Middle frontal gyrus (tissue), 1 donor: Measurements from ENCODE around the gene WDR74.
"Not testable (repeated sequence)": the region's sequence is repeated elsewhere in the genome, so short reads cannot be mapped to it uniquely, and the experiment has no call there.

Experiments used
- DNase-seq: peaks from one replicate; pipeline ENCODE4 v3.0.0-alpha.2; 2015; ENCODE audit warnings: low spot score; ENCODE audit errors: extremely low spot score

The WDR74 gene

DNA sequence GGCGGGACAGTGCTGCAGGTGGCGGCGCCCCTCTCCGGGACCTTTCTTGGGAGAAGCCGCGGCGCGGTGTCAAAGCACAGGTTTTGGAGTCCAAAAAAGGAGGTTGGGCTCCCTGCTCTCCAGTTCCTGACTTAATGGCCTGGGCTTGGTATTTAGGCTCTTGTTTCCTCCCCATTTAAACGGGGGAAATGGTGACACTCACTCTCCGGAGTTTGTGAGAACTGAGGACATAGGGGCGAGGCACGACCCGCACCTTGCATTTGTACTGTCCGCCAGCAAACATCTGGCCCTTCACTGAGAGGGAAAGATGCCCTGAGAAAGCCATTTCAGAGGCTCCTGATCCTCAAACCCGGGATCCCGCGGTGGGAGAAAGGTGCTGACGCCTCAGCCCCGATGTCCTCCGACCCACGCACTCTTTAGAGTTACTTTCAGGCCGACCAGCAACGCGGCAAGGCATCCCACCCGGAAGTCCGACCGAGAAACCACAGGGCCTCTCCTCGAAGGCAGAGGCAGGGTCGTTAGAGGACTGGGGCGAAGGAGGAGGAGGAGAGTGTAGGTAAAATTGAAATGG is 2.9 kb upstream of the WDR74 start:
- no peak for DNase-seq

DNA sequence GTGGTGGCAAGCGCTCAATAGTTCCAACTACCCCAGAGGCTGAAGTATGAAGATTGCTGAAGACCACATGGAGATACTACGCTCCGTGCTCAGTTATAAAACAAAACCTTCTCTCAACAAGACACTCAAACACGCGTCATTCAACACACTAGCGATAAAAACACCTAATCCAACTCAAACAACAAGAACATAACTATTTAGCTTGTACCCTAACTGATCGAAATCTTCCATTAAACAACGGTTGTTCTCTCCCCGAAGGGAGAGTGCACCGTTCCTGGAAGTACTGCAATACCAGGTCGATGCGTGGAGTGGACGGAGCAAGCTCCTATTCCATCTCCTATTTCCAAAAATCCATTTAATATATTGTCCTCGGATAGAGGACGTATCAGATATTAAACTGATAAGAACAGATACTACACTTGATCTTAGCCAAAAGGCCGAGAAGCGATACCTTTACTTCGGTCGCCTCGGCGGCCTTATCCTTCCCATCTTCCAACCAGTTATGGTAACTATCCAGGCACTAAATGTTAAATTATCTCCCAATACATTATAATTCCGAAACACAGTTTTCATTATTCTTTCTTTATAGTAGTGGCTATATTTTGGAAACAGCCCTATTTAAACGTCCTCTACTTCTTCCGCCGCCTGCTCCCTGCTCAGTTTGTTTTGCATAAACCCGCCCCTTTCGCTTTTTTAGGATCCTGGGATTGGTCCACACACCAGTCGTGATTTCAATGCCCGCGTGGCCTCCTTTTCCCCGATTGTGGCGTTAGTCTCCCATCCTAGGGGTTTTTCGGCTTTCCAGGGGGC is 2.2 kb upstream of the WDR74 start:
- DNase-seq: peak; percentile 86

DNA sequence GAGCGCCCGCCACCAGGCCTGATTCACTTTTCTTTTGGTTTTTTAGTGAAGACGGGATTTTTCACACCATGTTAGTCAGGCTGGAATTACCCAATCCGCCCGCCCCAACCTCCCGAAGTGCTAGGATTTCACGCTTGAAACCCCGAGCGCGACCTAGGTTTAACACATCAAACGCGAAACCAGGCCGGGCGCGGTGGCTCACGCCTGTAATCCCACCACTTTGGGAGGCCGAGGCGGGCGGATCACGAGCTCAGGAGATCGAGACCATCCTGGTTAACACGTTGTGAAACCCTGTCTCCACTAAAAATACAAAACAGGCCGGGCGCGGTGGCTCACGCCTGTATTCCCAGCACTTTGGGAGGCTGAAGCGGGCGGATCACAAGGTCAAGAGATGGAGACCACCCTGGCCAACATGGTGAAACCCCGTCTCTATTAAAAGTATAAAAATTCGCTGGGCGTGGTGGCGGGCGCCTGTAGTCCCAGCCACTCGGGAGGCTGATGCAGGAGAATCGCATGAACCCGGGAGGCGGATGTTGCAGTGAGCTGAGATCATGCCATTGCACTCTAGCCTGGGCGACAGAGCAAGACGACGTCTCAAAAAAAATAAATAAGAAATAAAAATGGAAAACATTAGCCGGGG is 1.5 kb upstream of the WDR74 start:
- peak; percentile 27 for DNase-seq

DNA sequence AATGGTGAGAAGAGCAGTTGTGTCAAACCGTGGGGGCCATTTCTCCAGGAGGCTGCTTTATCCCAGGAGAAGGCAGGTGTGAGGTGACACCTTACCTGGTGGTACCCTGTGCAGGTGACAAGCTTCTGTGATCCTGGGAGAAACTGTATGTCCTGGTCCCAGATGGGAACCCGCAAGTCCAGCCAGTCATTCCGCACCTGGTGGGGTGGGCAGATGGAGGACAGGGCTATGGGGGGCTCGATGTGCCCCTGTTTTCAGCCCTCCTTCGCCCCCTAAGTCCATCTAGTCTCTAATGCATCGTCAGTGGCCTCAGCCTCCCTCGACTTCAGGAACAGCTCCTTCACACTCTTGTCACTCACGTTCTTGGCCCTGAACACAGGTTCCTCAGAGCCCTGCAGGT is 4.1 kb downstream of the WDR74 start:
- no peak for DNase-seq

DNA sequence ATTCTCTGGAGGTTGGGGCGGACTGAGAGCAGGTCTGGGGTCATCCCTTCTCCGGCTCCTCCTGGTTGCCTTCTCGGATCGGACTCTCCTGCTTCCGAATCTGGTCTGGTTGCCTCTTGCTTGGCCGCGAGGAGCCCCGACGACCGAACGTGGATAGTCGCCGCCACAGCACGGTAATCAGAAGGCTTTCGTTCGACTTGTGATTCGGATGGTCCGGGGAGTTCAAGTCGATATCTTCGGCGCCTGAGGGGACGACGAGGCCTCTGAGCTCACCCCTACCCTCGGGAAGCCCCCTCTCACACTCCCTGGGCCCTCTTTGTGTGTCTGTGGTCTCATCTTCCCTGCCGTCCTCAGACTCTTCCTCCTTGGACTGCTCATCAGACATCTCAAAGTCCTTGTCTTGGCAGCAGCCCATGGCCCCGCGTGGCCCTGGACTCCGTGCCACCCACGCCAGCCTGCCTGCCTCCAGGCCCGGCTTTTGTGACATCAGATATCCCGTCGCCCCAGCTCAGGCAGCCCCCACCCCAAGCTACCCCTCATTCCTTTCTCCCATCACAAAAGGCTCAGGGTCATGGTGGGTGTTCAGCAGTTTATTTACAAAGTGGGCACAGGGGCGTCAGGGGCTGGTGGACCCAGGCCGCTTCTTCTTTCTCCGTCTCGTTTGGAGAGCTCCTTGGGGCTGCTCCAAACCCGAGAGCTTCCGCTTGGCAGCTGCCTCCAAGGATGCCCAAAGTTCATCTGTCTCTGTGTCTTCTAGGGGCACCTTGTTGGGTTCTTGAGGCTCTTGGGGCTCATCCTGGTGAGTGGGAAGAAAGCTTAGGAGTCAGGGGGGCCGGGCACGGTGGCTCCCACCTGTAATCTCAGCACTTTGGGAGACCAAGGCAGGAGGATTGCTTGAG is 6.8 kb downstream of the WDR74 start, which contains the start of gene TEX54:
Gene TEX54, minus strand, starts transcription at position 506 of the 899 bp plus-strand sequence.
- no peak for DNase-seq

DNA sequence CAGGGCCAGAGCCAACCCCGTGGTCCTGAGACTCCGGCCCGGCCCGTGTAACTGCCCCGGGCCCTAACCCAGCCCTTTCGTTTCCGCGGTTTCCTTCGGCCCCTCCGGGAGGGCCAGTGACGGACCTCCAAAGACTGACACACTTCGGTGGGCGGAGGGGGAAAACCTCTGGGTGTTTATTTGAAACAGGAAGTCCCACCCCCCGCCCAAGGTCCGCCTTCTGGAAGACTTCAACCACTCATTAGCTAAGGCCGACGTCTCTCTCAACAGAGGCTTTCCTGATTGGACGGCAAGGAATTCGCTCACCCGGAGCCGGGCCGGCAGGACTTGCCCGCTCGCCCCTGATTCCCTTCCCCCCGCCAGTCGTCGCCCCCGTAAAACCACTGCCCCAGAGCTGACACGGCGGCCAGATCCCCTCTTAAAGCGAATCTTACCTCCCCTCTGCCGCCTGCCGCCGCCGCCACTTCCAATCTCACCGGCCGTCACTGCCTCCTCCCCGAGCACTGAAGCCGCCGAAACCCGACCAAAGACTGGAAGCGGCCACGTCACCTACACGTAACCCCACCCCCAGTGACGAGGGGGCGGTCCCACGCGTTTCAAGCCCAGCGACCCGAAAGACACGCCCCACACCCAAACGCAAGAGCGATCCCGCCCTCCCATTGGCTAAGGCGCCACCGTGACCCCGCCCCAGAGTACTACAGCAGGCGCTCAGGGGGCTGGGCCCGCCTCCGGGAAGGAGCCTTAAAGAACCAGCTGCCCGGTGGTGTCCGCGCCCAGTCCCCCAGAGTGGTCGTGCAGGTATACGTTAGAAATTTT is 7.7 kb downstream of the WDR74 start, which contains the start of gene STX5:
Gene STX5, minus strand, starts transcription at position 532 of the 816 bp plus-strand sequence. CDS start 808 bp downstream, outside the sequence.
- DNase-seq: peak; percentile 99

DNA sequence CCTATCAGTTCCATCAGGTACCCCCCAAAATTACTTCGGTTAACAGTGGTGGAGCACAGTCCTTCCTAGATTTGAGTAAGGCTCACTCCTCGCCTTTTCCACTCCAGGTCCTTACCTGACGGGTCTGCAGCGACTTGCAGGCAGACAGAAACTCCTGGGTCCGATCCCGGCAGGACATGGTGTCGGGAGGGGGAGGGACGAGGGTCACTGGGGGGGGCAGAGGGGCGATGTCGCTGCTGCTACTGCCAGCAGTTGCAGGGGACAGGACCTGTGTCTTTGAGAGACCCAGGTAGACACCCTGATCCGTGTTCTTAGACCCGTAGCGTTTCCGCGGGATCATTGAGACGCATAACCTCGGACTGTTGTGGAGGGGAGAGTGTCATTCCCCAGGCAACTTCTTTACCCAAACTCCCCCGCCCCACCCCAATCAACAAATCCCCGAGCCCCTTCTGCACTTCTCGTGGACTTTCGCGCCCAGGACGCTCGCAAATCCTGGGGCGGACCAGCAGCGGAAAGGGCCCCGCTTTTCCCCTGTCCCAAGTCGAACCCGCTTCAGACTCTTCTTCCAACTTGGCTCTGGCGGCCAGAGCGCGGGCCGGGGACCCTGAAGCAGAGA is 8.4 kb downstream of the WDR74 start:
- no peak for DNase-seq

DNA sequence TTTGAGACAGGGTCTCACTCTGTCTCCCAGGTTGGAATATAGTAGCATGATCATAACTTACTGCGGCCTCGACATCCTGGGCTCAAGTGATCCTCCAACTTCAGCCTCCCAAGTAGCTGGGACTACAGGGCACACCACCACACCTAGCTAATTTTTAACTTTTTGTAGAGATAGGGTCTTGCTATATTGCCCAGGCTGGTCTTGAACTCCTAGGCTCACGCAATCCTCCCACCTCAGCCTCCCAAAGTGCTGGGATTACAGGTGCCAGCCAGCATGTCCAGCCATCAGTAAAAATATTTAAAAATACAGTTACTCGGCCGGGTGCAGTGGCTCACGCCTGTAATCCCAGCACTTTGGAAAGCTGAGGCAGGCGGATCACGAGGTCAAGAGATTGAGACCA is 11.3 kb downstream of the WDR74 start:
- DNase-seq: not testable (repeated sequence)

DNA sequence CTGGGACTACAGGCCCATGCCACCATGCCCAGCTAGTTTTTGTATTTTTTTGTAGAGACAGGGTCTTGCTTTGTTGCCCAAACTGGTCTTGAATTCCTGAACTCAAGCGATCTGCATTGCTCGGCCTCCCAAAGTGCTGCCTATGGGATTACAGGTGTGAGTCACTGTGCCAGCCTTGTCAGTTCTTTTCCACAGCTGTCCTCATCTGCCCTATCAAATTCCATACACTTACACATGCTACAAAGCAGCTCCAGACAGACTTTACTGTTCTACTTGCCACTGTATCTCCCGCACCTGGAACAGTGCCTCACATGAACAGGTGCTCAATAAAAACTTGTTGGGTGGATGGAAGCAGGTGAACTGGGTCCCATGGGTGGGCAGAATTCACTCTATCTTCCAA is 15.7 kb downstream of the WDR74 start:
- DNase-seq: no peak

DNA sequence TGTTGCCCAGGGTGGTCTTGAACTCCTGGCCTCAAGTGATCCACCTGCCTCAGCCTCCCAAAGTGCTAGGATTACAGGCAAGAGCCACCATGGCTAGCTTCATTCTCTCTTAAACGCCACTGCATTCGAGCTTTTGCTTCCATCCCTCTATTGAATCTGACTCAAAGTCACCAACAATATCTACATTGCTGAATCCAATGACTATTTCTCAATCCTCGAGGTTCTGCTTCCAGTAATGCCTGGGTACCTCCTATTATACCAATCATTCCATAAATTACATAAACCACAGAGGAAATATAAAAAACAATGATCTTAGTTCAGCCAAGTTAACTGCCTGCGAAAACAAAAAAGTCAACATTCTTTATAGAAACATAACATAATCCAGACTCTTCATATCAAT is 22.3 kb downstream of the WDR74 start:
- no peak for DNase-seq

DNA sequence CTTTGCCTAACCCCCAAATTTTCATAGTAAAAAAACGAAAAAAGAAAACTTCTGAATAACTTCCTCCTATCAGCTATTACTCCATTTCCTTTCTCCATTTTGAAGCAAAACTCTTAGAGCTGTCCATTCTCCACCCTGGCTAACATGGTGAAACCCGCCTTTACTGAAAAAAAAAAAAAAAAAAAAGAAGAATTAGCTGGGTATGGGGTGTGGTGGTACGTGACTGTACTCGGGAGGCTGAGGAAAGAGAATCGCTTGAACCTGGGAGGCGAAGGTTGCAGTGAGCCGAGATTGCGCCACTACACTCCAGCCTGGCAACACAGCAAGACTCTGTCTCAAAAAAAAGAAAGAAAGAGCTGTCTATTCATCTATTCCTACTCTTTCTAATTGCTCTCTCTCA is 22.8 kb downstream of the WDR74 start:
- DNase-seq: no peak

DNA sequence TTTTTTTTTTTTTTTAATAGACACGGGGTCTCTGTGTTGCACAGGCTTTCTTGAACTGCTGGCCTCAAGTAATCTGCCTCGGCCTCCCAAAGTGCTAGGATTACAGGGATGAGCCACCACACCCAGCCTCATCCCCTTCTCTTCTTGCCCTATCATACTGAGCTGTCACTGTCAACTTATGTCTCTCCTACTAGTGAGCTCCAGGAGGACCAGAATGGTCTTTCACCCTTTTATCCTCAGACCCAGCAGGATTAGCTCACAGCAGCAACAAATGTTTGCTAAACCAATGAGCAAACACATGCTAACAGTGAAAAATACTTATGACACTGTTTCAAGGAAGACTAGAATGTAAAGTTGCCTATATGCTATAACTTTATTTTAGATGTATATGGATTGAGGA is 27.7 kb downstream of the WDR74 start:
- no peak for DNase-seq

DNA sequence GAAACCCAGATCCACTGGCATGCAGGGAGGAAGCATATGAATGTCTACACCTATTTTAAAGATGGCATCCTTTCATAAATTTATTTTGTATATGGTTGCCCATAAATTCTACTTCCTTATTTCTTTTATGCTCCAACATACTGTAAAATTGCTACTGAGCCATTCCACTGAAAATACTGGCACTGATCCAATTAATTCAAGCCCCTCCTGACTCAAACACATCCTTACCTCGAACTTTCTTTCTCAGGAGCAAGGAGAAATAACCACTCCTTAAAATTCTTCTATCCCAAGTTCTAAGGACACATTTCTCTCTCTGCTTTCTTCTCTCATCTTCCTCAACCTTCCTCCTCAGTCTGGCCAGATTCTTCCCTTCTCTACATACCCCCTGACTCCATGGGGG is 28.6 kb downstream of the WDR74 start:
- DNase-seq: no peak

DNA sequence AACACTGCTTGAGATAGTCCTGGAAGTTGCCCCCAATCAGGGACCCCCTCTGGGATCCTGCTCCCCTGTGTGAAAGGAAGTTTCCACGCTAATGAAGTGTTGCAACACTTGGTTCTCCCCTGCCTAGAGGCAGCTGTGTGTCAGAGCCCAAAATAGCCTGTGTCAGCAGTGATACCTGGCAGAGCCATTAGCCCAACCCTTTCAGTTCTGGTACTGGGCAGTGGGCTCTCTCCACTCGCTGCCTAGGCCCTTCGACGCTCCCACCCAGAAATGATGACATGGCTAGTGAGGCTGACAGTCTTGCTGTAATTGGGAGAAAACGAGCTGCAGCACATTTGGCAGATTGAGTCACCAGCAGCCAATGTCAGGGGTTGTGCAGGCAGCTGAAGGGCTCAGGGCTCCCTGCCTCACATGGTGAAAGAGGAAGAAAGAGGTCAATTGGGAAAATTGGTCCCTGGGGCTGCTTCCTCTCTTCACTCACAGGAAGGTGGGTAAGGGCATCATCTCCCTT is 32.7 kb downstream of the WDR74 start:
- DNase-seq: no peak

DNA sequence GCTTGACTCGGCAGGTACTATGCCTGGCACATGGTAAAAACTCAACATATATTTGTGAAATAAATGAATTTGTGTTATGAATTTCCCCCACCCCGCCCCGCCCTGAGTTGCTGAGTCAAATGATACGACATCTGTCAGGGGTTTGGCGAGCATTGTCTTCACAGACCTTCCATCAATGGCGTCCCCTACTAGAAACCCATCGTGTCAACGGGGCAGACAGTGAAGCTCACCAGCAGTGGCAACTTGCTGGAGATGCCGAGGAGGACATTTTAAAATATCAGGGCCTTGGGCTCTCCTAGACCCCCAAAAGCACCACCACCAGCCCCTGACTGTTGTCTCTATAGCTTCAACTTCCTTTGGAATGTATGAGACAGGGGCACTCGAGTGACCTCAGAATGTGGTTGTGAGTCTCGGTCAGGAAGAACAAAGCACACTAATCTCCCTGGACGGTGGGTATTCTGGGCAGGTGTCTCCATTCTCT is 33.4 kb downstream of the WDR74 start:
- DNase-seq: no peak

DNA sequence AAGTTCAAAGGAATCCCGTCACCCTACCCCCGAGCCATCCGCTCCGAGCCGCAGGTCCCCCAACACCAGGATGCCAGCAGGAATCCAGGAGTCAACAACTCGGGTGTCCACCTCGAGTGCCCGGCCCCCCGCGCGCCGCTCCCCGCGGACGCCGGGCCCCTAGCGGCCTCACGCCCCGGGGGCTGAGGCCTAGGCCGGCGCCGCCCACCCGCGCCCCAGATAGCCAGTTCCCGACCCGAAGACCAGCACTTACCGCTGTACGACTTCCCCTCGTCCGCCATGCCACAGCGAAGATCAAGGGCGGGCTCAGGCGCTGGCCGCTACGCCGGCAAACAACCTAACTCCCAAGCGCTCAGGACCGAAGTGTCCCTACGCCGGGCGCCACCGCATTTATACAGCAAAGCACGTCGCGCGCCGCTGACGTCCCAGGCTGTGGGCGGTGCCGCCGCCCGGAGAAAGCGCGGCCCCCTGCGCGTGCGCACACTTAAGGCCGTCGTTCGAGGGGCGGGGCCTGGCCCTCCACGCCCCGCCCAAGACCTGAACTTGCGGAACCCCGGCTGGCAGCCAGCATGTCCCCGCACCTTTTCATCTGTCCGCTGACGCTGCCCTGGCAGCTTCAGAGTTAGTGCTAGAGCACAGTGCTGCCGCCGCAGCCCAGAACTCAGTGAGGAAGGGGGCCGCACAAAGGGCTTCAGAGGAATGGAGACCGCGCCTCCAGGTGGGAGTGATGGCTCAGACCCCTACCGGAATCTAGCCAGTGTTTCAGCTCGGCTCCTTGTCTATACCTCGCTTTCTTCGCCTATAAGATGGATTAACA is 34.1 kb downstream of the WDR74 start, which contains the start of gene NXF1:
Gene NXF1, minus strand, starts transcription at position 365 of the 817 bp plus-strand sequence. Its CDS starts 84 bp downstream, at position 281.
- DNase-seq: peak; percentile 95

DNA sequence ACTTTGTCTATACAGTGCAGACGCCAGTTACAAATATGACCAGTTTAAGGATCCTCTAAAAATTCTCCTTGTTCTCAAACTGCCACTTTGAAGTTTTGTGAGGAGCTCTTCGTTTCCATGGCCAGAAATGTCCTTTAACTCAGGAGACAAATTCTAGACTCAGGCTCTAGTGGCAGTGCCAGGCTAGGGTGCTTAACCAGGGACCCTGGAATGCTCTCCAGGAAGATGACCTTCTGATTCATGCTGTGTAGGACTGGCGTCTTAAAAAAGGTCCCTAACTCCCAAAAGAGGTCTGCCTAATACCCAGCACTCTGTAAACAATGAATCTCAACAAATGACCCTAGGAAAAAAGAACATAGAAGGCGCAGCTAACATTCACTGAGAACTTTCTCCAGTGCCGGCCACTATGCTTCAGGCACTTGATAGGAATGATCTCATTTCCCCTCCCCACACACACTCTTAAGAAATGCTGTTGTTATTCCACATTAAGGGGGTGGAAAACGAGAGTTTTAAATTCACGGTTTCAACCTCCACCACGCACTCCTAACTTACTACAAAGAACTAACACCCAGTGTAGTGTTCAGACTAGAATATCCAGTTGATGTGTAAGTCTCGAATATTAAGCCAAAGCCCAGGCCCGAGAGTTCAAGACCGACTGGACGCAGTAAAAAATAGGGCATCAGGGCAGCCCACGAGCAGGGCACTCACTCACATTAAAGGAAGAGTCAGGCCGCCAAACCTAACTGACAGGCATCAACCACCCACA is 34.9 kb downstream of the WDR74 start:
- no peak for DNase-seq

DNA sequence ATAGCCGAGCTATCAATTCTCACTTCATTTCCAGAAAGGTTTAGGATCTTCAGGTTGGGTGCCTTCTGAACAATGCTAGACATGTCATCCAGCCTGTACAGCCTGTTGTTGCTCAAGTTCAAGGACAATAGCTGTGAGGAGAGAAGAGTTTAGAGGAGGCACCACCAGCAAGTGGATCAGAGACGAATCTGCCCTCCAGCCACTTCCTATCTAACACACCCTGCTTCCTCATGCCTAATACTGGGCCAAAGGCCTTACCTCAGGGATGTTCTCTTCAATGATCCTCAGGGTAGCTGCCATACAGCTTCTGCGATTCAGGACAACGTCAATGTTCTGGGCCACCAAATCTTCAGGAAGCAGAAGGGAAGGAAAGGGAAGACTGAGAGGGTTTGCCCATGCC is 38.3 kb downstream of the WDR74 start:
- no peak for DNase-seq
